H1 (cell line): ENCODE measurements around the gene PDZD2. TPM values are rescaled to one million over a fixed set of nuclear protein-coding genes. Genes with fewer than 3 reads are reported as not detected.

ENCODE experiments used
- CTCF ChIA-PET: fragments of 300-600 bp; sonication (Branson Sonifier 250); formaldehyde crosslinking; loops from one replicate; lab custom pipeline; 2021; ENCODE audit not compliant: partially characterized antibody; lab: Charles Lee
- POLR2A ChIA-PET: fragments of 300-600 bp; sonication (Branson Sonifier 250); formaldehyde crosslinking; loops from one replicate; lab custom pipeline; 2021; ENCODE audit warnings: inconsistent platforms; ENCODE audit not compliant: partially characterized antibody; lab: Charles Lee
- DNase-seq, 2 experiments: peaks; one replicate each; pipeline versions ENCODE4 v3.0.0 to v3.0.0-alpha.2; 2010 to 2022; ENCODE audit warnings: low spot score in 2 of 2, low read depth in 1 of 2, mixed read lengths in 1 of 2
- FAIRE-seq: peaks from 2 replicates; lab custom pipeline; 2011; peaks lifted over from hg19 to GRCh38; lab: Jason Lieb, UNC
- H2AFZ ChIP-seq: 2 replicates; pipeline ENCODE4 v1.8.1; 2012; ENCODE audit warnings: low read length, inconsistent platforms
- H2AK5ac ChIP-seq: 2 replicates; pipeline ENCODE4 v1.6.1; 2013; ENCODE audit warnings: low read depth, low read length
- H2BK120ac ChIP-seq: replicated peaks from 2 replicates; pipeline ENCODE3; 2013; ENCODE audit warnings: low read depth, low read length, inconsistent platforms
- H2BK12ac ChIP-seq: 2 replicates; pipeline ENCODE4 v1.6.1; 2013; ENCODE audit warnings: low read depth, low read length
- H2BK15ac ChIP-seq: 2 replicates; pipeline ENCODE4 v1.6.1; 2013; ENCODE audit warnings: low read length
- H2BK20ac ChIP-seq: 2 replicates; pipeline ENCODE4 v1.6.1; 2013; ENCODE audit warnings: low read length
- H2BK5ac ChIP-seq: 2 replicates; pipeline ENCODE4 v1.6.1; 2013; ENCODE audit warnings: low read depth, low read length
- H3K14ac ChIP-seq: 2 replicates; pipeline ENCODE4 v1.6.1; 2013; ENCODE audit warnings: inconsistent platforms; ENCODE audit not compliant: insufficient read length
- H3K18ac ChIP-seq: 2 replicates; pipeline ENCODE4 v1.6.1; 2013; ENCODE audit warnings: low read length; ENCODE audit errors: extremely low read depth
- H3K23ac ChIP-seq: 2 replicates; pipeline ENCODE4 v1.6.1; 2013; ENCODE audit warnings: inconsistent platforms; ENCODE audit not compliant: insufficient read length
- H3K23me2 ChIP-seq: 2 replicates; pipeline ENCODE4 v1.6.1; 2013; ENCODE audit warnings: low read depth, low read length
- H3K27ac ChIP-seq: 2 replicates; pipeline ENCODE4 v1.6.1; 2011; ENCODE audit warnings: low read depth, low read length, inconsistent platforms
- H3K27me3 ChIP-seq, 4 experiments: replicated peaks in 1 of 4; 1 replicate in 1 of 4; 2 replicates in 3 of 4; pipeline versions ENCODE4 v1.6.1 to v1.8.1; 2011 to 2013; ENCODE audit warnings: low read length in 3 of 4, mild to moderate bottlenecking in 3 of 4, inconsistent platforms in 2 of 4, mixed read lengths in 2 of 4, moderate library complexity in 1 of 4; ENCODE audit not compliant: control insufficient read depth in 3 of 4, insufficient read depth in 3 of 4; ENCODE audit errors: extremely low read depth in 1 of 4
- H3K36me3 ChIP-seq, 4 experiments: 2 replicates each; pipeline versions ENCODE4 v1.6.1 to v1.8.1; 2011 to 2013; ENCODE audit warnings: mild to moderate bottlenecking in 4 of 4, low read length in 3 of 4, moderate library complexity in 2 of 4, control low read depth in 1 of 4, inconsistent platforms in 1 of 4; ENCODE audit not compliant: insufficient read depth in 4 of 4, control insufficient read depth in 2 of 4
- H3K4ac ChIP-seq: replicated peaks from 2 replicates; pipeline ENCODE3; 2013; ENCODE audit warnings: low read length, low read depth, mixed read lengths, inconsistent platforms; ENCODE audit not compliant: insufficient read length
- H3K4me1 ChIP-seq, 4 experiments: replicated peaks in 1 of 4; 1 replicate in 1 of 4; 2 replicates in 3 of 4; pipeline versions ENCODE4 v1.6.1 to v1.8.1; 2011 to 2013; ENCODE audit warnings: low read length in 3 of 4, inconsistent platforms in 2 of 4, mixed read lengths in 1 of 4; ENCODE audit not compliant: insufficient read depth in 4 of 4, control insufficient read depth in 3 of 4
- H3K4me2 ChIP-seq, 2 experiments: 2 replicates each; pipeline versions ENCODE4 v1.6.1 to v1.8.1; 2011 to 2013; ENCODE audit warnings: low read depth in 2 of 2, low read length in 2 of 2, control low read depth in 1 of 2, inconsistent platforms in 1 of 2, mild to moderate bottlenecking in 1 of 2; ENCODE audit not compliant: insufficient read depth in 1 of 2
- H3K4me3 ChIP-seq, 4 experiments: fragments of 200-600, 300-600 bp in 1 of 4; sonication (generic), shearing (Covaris generic), sonication (Bioruptor Twin) in 1 of 4; 2 replicates each; pipeline versions ENCODE4 v1.5.1 to v1.8.1; 2011 to 2016; ENCODE audit warnings: low read length in 4 of 4, low read depth in 3 of 4, control low read depth in 2 of 4, inconsistent platforms in 2 of 4, mild to moderate bottlenecking in 2 of 4, mixed read lengths in 1 of 4, moderate library complexity in 1 of 4; ENCODE audit not compliant: insufficient read depth in 2 of 4; ENCODE audit errors: extremely low read depth in 1 of 4
- H3K56ac ChIP-seq: replicated peaks from 2 replicates; pipeline ENCODE3; 2013; ENCODE audit warnings: low read depth, mild to moderate bottlenecking, mixed read lengths, low read length, inconsistent platforms; ENCODE audit not compliant: insufficient read length
- H3K79me1 ChIP-seq: 2 replicates; pipeline ENCODE4 v1.6.1; 2013; ENCODE audit warnings: low read depth, low read length, control low read depth
- H3K79me2 ChIP-seq, 2 experiments: 2 replicates each; pipeline versions ENCODE4 v1.6.1 to v1.8.1; 2012 to 2013; ENCODE audit warnings: low read length in 2 of 2, mild to moderate bottlenecking in 2 of 2, inconsistent platforms in 1 of 2; ENCODE audit not compliant: insufficient read depth in 2 of 2, control insufficient read depth in 1 of 2
- H3K9ac ChIP-seq, 4 experiments: replicated peaks in 1 of 4; 1 replicate in 1 of 4; 2 replicates in 3 of 4; pipeline versions ENCODE4 v1.6.1 to v1.8.1; 2011 to 2013; ENCODE audit warnings: low read depth in 3 of 4, low read length in 3 of 4, control low read depth in 2 of 4, mild to moderate bottlenecking in 2 of 4, moderate library complexity in 2 of 4, inconsistent platforms in 1 of 4; ENCODE audit errors: extremely low read depth in 1 of 4
- H3K9me3 ChIP-seq, 2 experiments: 2 replicates each; pipeline versions ENCODE4 v1.6.1 to v1.8.1; 2012 to 2013; ENCODE audit warnings: mild to moderate bottlenecking in 2 of 2, moderate library complexity in 2 of 2, control low read depth in 1 of 2, inconsistent platforms in 1 of 2, low read depth in 1 of 2, low read length in 1 of 2, mixed read lengths in 1 of 2; ENCODE audit not compliant: insufficient read depth in 2 of 2
- H4K20me1 ChIP-seq, 2 experiments: replicated peaks in 1 of 2; 2 replicates each; pipeline versions ENCODE3 to v1.8.1; 2011 to 2013; ENCODE audit warnings: inconsistent platforms in 2 of 2, low read length in 2 of 2, mild to moderate bottlenecking in 1 of 2; ENCODE audit not compliant: insufficient read depth in 2 of 2, control insufficient read depth in 1 of 2
- H4K5ac ChIP-seq: 2 replicates; pipeline ENCODE4 v1.6.1; 2013; ENCODE audit warnings: low read length, low read depth, mixed read lengths, inconsistent platforms; ENCODE audit not compliant: insufficient read length
- H4K8ac ChIP-seq: 2 replicates; pipeline ENCODE4 v1.8.0; 2013; ENCODE audit warnings: mild to moderate bottlenecking, moderate library complexity, low read length, inconsistent platforms; ENCODE audit not compliant: insufficient read depth; ENCODE audit errors: extremely low read depth
- H4K91ac ChIP-seq: replicated peaks from 2 replicates; pipeline ENCODE3; 2013; ENCODE audit warnings: low read length, mixed read lengths, inconsistent platforms; ENCODE audit not compliant: insufficient read length
- NRF1 ChIP-seq: IDR thresholded peaks from 2 replicates; pipeline ENCODE4 v1.6.1; 2011; ENCODE audit warnings: mild to moderate bottlenecking, low read depth, low read length, improper control_type of control experiment
- RAD21 ChIP-seq, 2 experiments: IDR thresholded peaks in 1 of 2; conservative IDR thresholded peaks in 1 of 2; 2 replicates each; pipeline ENCODE4 v1.6.1; 2011; ENCODE audit warnings: low read depth in 2 of 2, low read length in 2 of 2, improper control_type of control experiment in 1 of 2, inconsistent platforms in 1 of 2, mild to moderate bottlenecking in 1 of 2, moderate library complexity in 1 of 2
- SUZ12 ChIP-seq: fragments of 200-600 bp; sonication (generic); IDR thresholded peaks from 2 replicates; pipeline ENCODE4 v1.6.1; 2012; ENCODE audit warnings: mild to moderate bottlenecking, inconsistent platforms, low read length, moderate library complexity, mixed read lengths
- WGBS, 2 experiments: shearing (Covaris generic) in 1 of 2; methylation state at CpG; one replicate each; pipeline versions ENCODE4 v1.1.6 to v1.1.7; 2013 to 2015; ENCODE audit warnings: low lambda C conversion rate in 2 of 2, mixed read lengths in 2 of 2, inconsistent platforms in 1 of 2, low coverage in 1 of 2, missing lambda C conversion rate in 1 of 2; ENCODE audit not compliant: insufficient replicate concordance in 2 of 2, insufficient coverage in 1 of 2, insufficient read length in 1 of 2; ENCODE audit errors: extremely low coverage in 1 of 2, missing lambda C conversion rate in 1 of 2; 5-methylcytosine and 5-hydroxymethylcytosine counted together
- polyA plus RNA-seq, 7 experiments: library from polyadenylated mRNA; depleted of rRNA in 3 of 7; stranded (reverse) in 5 of 7; unstranded in 2 of 7; fragments of >200 nt in 5 of 7; fragments of 200-250 nt in 2 of 7; gene quantifications; 1 replicate in 5 of 7; 2 replicates in 1 of 7; 4 replicates in 1 of 7; pipeline versions ENCODE4 v1.2.1 to v1.2.3, GENCODE V29; 2011 to 2013; ENCODE audit warnings: missing spikeins in 2 of 7, mixed read lengths in 2 of 7
- total RNA-seq: library from RNA; stranded (reverse); fragmentation: NEBNext Ultra II Directional; extraction: Animal tissue kit (Norgen Biotek cat#: 25700); gene quantifications from 2 replicates; pipeline ENCODE4 v1.2.1, GENCODE V29; 2021
- TF ChIP-seq, protein P1 (sequence below), 3 experiments: IDR thresholded peaks; 1 replicate in 2 of 3; 2 replicates in 1 of 3; pipeline versions ENCODE4 v1.5.1 to v1.6.1; 2011; ENCODE audit warnings: low read length in 3 of 3, mild to moderate bottlenecking in 3 of 3, inconsistent platforms in 2 of 3, low read depth in 1 of 3, moderate library complexity in 1 of 3; ENCODE audit not compliant: insufficient read depth in 1 of 3; ENCODE audit errors: control extremely low read depth in 1 of 3

The PDZD2 gene
- total and polyA plus RNA-seq, 2 of the 8 experiments (the other 6 are each of a cell fraction or from before 2014, with no cell fraction given): 1.2 to 6.8 TPM

DNA sequence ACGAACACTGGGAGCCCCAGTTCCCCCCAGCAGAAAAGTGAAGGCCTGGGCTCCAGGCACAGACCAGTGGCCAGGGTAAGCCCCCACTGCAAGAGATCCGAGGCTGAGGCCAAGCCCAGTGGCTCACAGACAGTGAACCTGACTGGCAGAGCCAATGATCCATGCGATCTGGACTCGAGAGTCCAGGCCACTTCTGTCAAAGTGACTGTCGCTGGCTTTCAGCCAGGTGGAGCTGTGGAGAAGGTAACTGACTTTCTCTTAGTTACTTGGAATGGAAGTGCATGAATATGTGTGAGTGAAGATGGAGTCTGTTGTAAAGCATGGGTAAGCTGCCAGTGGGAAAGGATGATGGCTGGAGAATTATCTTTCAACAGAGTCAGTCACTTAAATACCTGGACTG is 435.5 kb downstream of the PDZD2 start:
- no peaks in the 10 kb centered on the region for H3K27me3 ChIP-seq
- CTCF ChIA-PET: interaction anchor here (0.6 to 4.3 kb wide), 44 partner anchors 8 to 494 kb away, joined by 3 to 28 read pairs (median 4); no protein-coding TSS in a partner anchor
- no peak overlapping the region for H2BK15ac ChIP-seq
- no peak overlapping the region for H2BK20ac ChIP-seq
- no peak overlapping the region for H3K56ac ChIP-seq
- H3K23ac ChIP-seq: no peak overlapping the region
- H3K4me3 ChIP-seq: no peak overlapping the region
- TF ChIP-seq NRF1 (no peak), RAD21 (IDR thresholded peaks at IDR 0.05 in 1 of 2, conservative IDR thresholded peaks at IDR 0.05 in 1 of 2; ENCODE audit: low read depth in 2 of 2, low read length in 2 of 2) (peak; percentile 30 to 51; a peak in 3 of 4 replicates), SUZ12 (no peak)
- TF ChIP-seq, protein P1, sequence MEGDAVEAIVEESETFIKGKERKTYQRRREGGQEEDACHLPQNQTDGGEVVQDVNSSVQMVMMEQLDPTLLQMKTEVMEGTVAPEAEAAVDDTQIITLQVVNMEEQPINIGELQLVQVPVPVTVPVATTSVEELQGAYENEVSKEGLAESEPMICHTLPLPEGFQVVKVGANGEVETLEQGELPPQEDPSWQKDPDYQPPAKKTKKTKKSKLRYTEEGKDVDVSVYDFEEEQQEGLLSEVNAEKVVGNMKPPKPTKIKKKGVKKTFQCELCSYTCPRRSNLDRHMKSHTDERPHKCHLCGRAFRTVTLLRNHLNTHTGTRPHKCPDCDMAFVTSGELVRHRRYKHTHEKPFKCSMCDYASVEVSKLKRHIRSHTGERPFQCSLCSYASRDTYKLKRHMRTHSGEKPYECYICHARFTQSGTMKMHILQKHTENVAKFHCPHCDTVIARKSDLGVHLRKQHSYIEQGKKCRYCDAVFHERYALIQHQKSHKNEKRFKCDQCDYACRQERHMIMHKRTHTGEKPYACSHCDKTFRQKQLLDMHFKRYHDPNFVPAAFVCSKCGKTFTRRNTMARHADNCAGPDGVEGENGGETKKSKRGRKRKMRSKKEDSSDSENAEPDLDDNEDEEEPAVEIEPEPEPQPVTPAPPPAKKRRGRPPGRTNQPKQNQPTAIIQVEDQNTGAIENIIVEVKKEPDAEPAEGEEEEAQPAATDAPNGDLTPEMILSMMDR (IDR thresholded peaks at IDR 0.05; ENCODE audit: control extremely low read depth in 1 of 3, insufficient read depth in 1 of 3, low read depth in 1 of 3, low read length in 3 of 3): peak; percentile 39 to 44 (median 40); a peak in 3 of 4 replicates
- TF ChIP-seq, all 59 proteins: peak for 2
- no peak overlapping the region for H4K91ac ChIP-seq
- no peak overlapping the region for H2AK5ac ChIP-seq
- H2BK12ac ChIP-seq: no peak overlapping the region
- H3K9ac ChIP-seq: no peak overlapping the region
- H3K4me1 ChIP-seq: no peaks in the 10 kb centered on the region
- POLR2A ChIA-PET: interaction anchor here (0.7 kb wide), 1 partner anchor 11 kb away, joined by 3 read pairs; no protein-coding TSS in a partner anchor
- DNase-seq (no peak), FAIRE-seq (no peak)
- no peaks in the 10 kb centered on the region for H3K79me1 ChIP-seq
- no peaks in the 10 kb centered on the region for H3K23me2 ChIP-seq
- no peak overlapping the region for H2AFZ ChIP-seq
- no peaks in the 10 kb centered on the region for H4K20me1 ChIP-seq
- no peak overlapping the region for H2BK120ac ChIP-seq
- no peak overlapping the region for H4K5ac ChIP-seq
- H3K4ac ChIP-seq: no peak overlapping the region
- H3K4me2 ChIP-seq: no peak overlapping the region
- H3K9me3 ChIP-seq: no peaks in the 10 kb centered on the region
- WGBS, 2 experiments: 92% methylated on average over 5 of the region's 5 CpGs; no CpG with 5 or more reads in 1 of the 2 experiments
- no peak overlapping the region for H2BK5ac ChIP-seq
- peak overlapping the region; percentile 11; the same call in 1 of the 2 replicates for H4K8ac ChIP-seq
- H3K14ac ChIP-seq: no peak overlapping the region
- no peaks in the 10 kb centered on the region for H3K79me2 ChIP-seq
- no peak overlapping the region for H3K27ac ChIP-seq
- no peak overlapping the region for H3K18ac ChIP-seq
- H3K36me3 ChIP-seq: no peaks in the 10 kb centered on the region; a peak in 2 of 8 replicates
